HG02763 (cell line): ENCODE measurements around the gene RRAD.
"Not testable (repeated sequence)": the region's sequence is repeated elsewhere in the genome, so short reads cannot be mapped to it uniquely, and the experiment has no call there.

Experiments used
- ATAC-seq: cut with Tn5 transposase; IDR thresholded peaks from one replicate; pipeline ENCODE4 v1.9.1; 2021; ENCODE audit warnings: mild to moderate bottlenecking, moderate library complexity; ENCODE audit not compliant: unreplicated experiment

RRAD gene

GRCh38 chr16:66902648-66903543, 22.4 kb downstream of the RRAD start:
- ATAC-seq: no peak

DNA sequence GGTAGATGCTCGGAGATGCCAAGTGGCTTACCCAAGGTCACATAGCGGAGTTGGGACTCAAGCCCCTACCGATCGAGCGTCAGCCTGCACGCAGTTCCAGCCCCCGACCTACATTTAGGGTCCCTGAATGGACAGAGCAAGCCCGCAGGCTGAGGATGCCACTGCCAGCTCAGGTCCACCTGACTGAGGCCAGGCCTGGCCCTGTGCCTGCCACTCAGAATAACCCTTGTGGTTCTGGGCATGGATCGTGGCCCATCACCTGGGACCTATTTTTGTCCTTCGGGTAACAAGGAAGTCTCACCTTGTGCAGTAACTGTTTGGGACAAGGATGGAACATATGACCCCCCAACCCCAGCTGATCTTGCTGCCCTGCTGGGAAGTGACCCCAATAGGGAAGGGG, 23.7 kb downstream of the RRAD start:
- no peak for ATAC-seq

DNA sequence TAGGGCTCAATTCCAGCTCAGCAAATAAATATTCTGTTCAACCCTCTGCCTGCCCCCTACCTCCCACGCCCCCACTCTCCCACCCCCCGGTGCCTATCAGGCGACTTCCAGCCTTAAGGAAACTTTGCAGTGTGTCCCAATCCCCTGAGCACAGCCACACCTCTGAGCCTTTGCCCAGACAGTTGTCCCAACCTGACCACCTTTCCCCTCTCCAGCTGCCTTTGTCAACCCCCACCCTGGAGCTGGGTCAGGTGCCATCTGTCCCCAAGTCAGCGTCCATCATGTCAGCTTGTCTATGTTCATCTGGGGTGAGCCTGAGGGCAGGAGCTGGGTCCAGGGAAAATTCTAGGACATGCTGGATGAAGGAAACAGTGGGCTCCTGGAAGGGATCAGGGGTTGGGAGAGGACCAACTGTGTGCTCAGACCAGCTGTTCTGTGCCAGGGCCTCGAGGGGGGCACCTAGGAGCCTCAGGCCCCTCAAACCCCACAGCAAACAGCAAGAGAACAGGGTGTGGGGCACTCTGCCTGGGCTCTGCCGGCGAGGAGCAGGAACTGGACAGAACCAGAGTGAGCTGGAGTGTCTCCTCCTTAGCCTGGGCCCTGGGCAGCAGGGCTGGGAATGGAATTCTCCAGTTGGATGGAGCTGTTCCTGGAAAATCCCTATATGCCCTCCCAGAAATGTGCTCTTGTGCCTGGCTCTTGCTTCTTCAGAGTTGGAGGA, 24.5 kb downstream of the RRAD start:
- no peak for ATAC-seq

DNA sequence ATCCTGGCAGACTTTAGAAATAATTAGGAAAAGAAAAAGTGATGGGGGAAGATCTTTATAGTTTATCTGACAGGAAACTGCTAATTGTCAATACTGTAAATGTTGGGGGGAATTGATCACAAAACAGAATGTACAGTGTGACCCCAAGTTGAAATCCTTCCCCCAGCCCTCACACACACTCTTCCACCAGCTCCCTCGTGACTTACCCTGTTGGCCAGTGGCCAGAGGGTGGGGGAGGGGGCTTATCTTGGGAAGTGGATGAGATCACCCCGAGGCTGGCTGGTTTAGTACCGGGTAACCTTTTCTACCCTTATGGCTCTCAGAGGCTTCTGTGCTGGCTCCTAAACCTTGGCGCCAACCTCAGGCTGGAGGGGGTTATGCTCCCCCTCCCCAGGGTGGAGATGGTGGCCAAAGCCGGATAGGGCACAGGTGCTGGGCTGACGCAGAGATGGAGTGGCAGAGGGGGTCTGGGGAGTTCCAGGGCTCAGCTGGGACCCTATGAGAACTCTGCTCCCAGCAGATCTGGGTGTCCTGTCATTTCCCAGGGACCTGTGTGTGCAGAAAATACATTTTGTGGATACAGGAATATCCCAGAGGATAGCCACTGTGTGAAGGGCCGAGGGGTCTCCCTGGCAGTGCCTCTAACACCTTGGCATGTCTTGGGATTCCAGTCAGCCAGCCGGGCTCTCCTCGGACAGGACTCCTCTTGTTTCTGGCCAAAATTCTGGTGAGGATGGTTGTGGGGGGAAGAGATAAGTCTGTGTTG, 25.2 kb downstream of the RRAD start:
- no peak for ATAC-seq

DNA sequence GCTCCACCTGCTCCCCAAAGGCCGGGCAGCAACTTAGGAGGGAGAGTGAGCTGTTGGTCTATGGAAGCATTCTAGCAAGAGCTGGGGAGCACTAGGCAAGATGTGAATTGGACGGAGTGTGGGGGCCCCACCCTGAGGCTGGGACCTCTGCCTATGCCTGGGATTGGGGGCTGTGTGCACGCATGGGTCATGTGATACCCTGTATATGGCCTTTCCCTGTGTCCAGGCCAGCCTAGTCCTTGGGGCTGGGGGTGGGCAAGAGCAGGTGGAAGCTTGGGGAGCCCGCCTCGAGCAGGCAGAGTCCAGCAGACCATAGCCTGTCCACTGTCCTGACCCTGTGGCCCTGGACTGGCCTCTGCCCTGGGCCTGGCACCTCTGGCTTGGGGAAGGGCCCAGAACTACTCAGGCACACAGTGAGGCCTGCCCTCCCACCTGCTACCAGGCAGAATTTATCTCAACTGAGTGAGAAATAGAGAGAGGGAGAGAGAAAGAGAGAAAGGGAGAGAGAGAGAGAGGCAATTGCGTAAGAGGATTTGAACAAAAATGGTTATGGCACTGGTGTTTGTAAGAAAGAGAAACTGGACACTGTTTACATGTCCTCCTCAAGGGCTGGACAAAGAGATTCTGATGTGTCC, 25.9 kb downstream of the RRAD start:
- no peak for ATAC-seq

DNA sequence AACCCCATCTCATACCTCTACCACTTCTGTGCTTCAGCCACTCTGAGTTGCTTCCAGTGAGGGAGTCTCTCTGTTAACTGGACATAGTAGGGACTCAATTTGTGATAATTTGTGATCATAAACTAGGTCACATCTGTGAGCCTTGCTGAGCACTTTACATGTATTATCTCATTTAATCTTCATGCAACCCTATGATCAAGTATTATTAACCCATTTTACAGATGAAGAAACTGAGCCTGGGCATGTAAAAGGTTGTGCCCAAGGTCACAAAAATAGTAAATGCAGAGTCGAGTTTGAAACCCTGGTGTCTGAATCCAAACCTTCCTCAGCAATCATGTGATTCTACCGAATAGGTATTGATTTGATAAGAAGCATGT, 26.4 kb downstream of the RRAD start:
- no peak for ATAC-seq

GRCh38 chr16:66898207-66898606, 27.1 kb downstream of the RRAD start:
- ATAC-seq: no peak

GRCh38 chr16:66896682-66897081, 28.7 kb downstream of the RRAD start:
- not testable (repeated sequence) for ATAC-seq

DNA sequence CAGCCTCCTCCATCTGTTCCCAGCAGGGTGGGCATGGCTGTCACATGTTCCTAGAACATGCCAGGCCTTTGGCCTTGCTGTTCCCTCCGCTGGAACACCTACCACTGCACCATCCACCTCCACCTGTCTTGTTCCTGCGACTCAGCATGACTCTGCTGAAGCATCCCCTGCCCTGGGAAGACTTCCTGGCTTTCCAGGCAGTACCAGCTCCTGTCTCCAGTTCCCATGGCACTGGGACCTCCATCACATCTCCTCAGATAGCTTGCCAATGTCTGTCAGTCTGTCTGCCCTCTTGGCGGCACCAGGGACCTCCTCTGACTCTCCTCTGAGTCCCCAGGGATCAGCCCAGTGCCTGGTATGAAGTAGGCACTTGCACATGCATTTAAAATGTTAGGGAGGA, 29.3 kb downstream of the RRAD start:
- ATAC-seq: no peak

GRCh38 chr16:66895689-66895979, 29.7 kb downstream of the RRAD start:
- ATAC-seq: no peak

GRCh38 chr16:66894948-66895688, 30.2 kb downstream of the RRAD start:
- no peak for ATAC-seq

DNA sequence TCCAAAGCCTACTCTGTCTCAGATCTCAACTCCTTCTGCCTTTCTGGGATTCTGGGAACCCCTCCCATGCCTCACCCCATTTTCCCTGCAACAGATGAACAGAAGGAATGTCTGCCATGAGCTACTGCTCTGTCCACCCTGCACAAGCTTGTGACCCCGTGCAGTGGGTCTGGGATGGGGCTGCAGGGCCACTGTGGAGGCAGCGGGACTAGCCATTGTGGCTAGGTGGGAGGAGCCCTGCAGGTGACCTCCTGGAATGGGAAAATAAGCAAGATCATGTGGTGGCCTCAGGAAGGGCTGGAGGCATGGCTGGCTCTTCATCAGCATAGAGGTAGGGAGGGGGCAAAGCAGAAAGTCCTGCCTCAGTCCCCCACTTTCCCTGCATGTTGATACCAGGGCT, 31.3 kb downstream of the RRAD start:
- ATAC-seq: no peak

DNA sequence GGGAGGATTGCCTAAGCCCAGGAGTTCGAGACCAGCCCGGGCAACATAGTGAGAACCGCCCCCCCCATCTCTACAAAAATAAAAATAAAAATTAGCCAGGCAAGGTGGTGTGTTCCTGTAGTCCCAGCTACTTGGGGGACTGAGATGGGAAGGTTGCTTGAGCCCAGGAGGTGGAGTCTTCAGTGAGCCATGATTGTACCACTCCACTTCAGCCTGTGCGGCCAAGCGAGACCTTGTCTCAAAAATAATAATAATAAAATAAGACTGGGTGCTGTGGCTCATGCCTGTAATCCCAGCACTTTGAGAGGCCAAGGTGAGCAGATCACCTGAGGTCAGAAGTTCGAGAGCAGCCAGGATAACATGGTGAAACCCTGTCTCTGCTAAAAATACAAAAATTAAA, 33.5 kb downstream of the RRAD start:
- no peak for ATAC-seq

- ATAC-seq: no peak
These were observed 34.0 kb downstream of the RRAD start for GRCh38 chr16:66891360-66891759.

DNA sequence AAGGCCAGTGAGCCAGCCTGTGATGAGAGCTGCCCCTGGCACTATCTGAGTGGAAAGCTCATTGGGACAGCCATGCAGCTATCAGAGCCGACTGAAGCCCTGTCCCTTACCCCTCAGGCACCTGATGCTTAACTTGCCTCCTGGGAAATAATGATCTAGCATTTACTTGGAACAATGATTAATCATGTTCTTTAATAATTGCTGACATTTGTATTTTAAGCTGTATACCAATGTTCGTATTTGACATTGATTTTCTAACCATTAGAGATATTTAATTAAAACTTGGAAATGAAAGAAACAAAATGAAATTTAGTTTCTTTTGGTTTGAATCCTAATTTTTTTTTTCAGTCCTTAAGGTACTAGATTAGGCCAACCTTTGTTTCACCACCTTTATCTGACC, 34.5 kb downstream of the RRAD start:
- no peak for ATAC-seq

DNA sequence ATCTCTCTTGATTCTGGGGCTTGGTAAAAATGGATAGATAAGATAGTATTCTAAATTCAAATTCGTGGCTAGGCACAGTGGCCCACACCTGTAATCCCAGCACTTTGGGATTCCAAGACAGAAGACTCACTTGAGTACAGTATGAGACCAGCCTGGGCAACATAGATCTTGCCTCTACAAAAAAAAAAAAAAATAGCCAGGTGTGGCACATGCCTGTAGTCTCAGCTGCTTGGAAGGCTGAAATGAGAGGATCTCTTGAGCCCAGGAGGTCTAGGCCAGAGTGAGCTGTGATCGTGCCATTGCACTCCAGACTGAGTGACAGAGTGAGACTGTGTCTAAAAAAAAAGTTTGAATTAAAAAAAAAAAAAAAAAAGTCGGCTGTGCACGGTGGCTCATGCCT, 35.7 kb downstream of the RRAD start:
- ATAC-seq: no peak

GRCh38 chr16:66888647-66889615, 36.4 kb downstream of the RRAD start:
- no peak for ATAC-seq

DNA sequence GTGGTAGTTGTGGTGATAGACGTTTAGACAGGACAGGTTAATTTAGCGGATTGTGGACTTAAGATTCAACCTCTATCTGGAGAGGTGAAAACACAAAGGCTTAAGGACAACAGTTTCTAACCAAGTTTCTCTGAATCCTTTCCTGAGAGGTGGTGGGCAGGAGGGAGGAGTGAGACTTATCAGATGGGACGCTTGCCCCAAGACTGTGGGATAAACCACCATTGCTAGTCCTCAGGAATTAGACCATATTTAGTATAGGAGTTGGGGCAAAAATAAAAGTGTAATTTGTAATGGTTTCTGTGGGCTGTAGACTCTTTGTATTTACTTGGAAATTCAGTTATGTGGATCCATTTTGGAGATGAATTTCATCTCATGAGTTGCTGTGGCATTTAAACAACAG, 38.4 kb downstream of the RRAD start:
- no peak for ATAC-seq

- ATAC-seq: no peak
These were observed 39.0 kb downstream of the RRAD start for GRCh38 chr16:66886321-66886720.

DNA sequence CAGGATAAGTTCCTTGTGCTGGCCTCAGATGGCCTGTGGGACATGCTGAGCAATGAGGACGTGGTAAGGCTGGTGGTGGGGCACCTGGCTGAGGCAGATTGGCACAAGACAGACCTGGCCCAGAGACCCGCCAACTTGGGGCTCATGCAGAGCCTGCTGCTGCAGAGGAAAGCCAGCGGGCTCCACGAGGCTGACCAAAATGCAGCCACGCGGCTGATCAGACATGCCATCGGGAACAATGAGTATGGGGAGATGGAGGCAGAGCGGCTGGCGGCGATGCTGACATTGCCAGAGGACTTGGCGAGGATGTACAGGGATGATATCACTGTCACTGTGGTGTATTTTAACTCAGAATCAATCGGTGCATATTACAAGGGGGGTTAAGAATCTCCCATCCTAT, 39.8 kb downstream of the RRAD start:
- ATAC-seq: no peak
